Karpas-422 (cell line): Measurements from ENCODE around the gene DLG1. TPM values are rescaled to one million over a fixed set of nuclear protein-coding genes. Genes with fewer than 3 reads are reported as not detected.

ENCODE experiments used
- DNase-seq: peaks from one replicate; pipeline ENCODE4 v3.0.0-alpha.2; 2015
- H2AFZ ChIP-seq: fragments of 200-600 bp; sonication (generic); 2 replicates; pipeline ENCODE4 v1.6.1; 2014; ENCODE audit warnings: antibody characterized with exemption, low read length, mixed read lengths
- H3K27ac ChIP-seq: fragments of 200-600 bp; sonication (generic); 2 replicates; pipeline ENCODE4 v1.5.1; 2014; ENCODE audit warnings: mild to moderate bottlenecking, low read length, moderate library complexity
- H3K27me3 ChIP-seq: fragments of 200-600 bp; sonication (generic); 2 replicates; pipeline ENCODE4 v1.6.1; 2014; ENCODE audit warnings: low read length, mixed read lengths
- H3K36me3 ChIP-seq: fragments of 200-600 bp; sonication (generic); 2 replicates; pipeline ENCODE4 v1.6.1; 2014; ENCODE audit warnings: low read length, mixed read lengths; ENCODE audit not compliant: insufficient read depth
- H3K4me1 ChIP-seq: fragments of 200-600 bp; sonication (generic); 2 replicates; pipeline ENCODE4 v1.6.1; 2014; ENCODE audit warnings: mild to moderate bottlenecking, low read length, mixed read lengths
- H3K4me2 ChIP-seq: fragments of 200-600 bp; sonication (generic); 2 replicates; pipeline ENCODE4 v1.6.1; 2014; ENCODE audit warnings: low read length, low read depth, mild to moderate bottlenecking; ENCODE audit not compliant: poor library complexity, severe bottlenecking
- H3K4me3 ChIP-seq: fragments of 200-600 bp; sonication (generic); 2 replicates; pipeline ENCODE4 v1.5.1; 2014; ENCODE audit warnings: mild to moderate bottlenecking, antibody characterized with exemption, low read length, mixed read lengths
- H3K79me2 ChIP-seq: fragments of 200-600 bp; sonication (generic); 2 replicates; pipeline ENCODE4 v1.6.1; 2014; ENCODE audit warnings: mild to moderate bottlenecking, low read length, mixed read lengths
- H3K9ac ChIP-seq: fragments of 200-600 bp; sonication (generic); 2 replicates; pipeline ENCODE4 v1.6.0; 2014; ENCODE audit warnings: low read length
- H3K9me2 ChIP-seq: fragments of 200-600 bp; sonication (generic), shearing (Covaris generic); replicated peaks from 2 replicates; pipeline ENCODE4 v1.6.0; 2014; ENCODE audit warnings: mild to moderate bottlenecking, low read length, moderate library complexity; ENCODE audit not compliant: insufficient read depth
- H3K9me3 ChIP-seq: fragments of 300-700, 200-600 bp; sonication (generic); 2 replicates; pipeline ENCODE4 v1.6.1; 2014; ENCODE audit warnings: low read length, mixed read lengths
- H4K20me1 ChIP-seq: fragments of 200-600 bp; sonication (generic); 2 replicates; pipeline ENCODE4 v1.6.1; 2014; ENCODE audit warnings: mild to moderate bottlenecking, antibody characterized with exemption, low read length, low read depth; ENCODE audit not compliant: insufficient read depth
- total RNA-seq: library from RNA; depleted of rRNA; stranded (reverse); fragments of >200 nt; shearing (Covaris generic); gene quantifications from 2 replicates; pipeline ENCODE4 v1.2.3, GENCODE V29; 2014; ENCODE audit warnings: low replicate concordance

Gene DLG1
- total RNA-seq, 1 experiment from 2014 or later, result 92.6 TPM

DNA sequence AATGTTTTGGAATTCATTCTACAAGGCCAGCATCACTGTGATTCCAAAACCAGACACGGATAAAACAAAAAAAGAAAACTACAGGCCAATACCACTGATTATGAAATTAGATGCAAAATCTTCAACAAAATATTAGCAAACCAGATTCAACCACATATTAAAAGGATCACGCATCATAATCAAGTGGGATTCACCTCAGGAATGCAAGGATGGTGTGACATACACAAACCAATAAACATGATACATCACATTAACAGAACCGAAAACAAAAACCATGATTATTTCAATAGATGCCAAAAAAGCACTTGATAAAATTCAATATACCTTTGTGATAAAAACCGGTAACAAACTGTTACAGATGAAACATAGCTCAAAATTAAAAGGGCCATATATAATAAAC, 48.9 kb downstream of the DLG1 start:
- peaks cover 81% of the 10 kb centered on the region for H3K36me3 ChIP-seq
- H2AFZ ChIP-seq, result no peak overlapping the region
- H3K9me3 ChIP-seq, result peaks cover 48% of the 10 kb centered on the region
- DNase-seq, result no peak
- no peaks in the 10 kb centered on the region for H3K27me3 ChIP-seq
- H3K4me1 ChIP-seq, result no peaks in the 10 kb centered on the region
- H3K27ac ChIP-seq, result no peak overlapping the region
- no peak overlapping the region for H3K9ac ChIP-seq
- no peak overlapping the region for H3K4me2 ChIP-seq
- no peaks in the 10 kb centered on the region for H3K9me2 ChIP-seq
- H4K20me1 ChIP-seq, result no peaks in the 10 kb centered on the region
- H3K79me2 ChIP-seq, result peaks cover 97% of the 10 kb centered on the region
- no peak overlapping the region for H3K4me3 ChIP-seq

DNA sequence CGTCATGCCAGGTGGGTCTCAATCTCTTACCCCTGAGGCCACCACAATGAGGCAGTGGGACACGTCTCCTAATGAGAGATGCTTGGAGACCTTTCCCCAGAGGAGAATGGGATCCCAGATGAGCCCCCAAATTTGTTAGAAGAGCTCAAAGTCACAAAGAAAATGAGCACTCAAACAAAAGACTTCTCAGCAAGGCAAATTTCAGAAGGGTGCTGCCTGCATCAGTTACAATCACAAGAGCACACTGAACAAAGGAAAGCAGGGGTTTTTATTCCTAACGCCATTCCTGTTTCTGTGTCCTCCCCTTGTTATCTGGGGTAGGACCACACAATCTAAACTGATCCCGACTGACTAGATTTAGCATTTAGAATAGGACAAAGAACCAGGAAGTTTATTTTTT, 50.1 kb downstream of the DLG1 start:
- Histone ChIP-seq H3K36me3 (peaks cover 76% of the 10 kb centered on the region), H2AFZ (no peak overlapping the region), H3K9me3 (peaks cover 55% of the 10 kb centered on the region), H3K4me2 (no peak overlapping the region), H3K9ac (no peak overlapping the region), H4K20me1 (no peaks in the 10 kb centered on the region), H3K4me1 (no peaks in the 10 kb centered on the region), H3K4me3 (no peak overlapping the region), H3K79me2 (peaks cover 97% of the 10 kb centered on the region), H3K27me3 (no peaks in the 10 kb centered on the region), H3K27ac (no peak overlapping the region), H3K9me2 (no peaks in the 10 kb centered on the region)
- no peak for DNase-seq

DNA sequence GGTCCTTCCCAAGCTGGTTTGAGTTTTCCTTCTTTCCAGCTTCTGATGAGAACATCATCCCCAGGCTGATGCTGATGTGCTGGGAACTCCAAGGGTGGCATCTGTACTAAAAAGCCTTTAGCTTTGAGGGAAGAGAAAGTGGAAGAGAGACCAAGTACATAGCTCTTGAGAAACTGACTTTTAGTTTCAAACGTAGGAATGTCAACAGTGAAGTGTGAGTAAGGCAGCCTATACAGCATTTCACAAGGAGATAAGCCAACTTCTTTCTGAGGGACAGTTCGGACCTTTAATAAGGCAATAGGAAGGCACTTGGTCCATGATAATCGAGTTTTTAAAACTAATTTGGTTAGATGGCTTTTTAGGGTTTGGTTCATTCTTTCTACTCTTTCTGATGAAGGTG, 53.7 kb downstream of the DLG1 start:
- no peaks in the 10 kb centered on the region for H3K4me1 ChIP-seq
- H3K9me3 ChIP-seq, result peaks cover 67% of the 10 kb centered on the region
- H3K27ac ChIP-seq, result no peak overlapping the region
- peaks cover 69% of the 10 kb centered on the region for H3K36me3 ChIP-seq
- no peaks in the 10 kb centered on the region for H3K9me2 ChIP-seq
- no peak overlapping the region for H3K4me3 ChIP-seq
- no peak overlapping the region for H2AFZ ChIP-seq
- H3K27me3 ChIP-seq, result no peaks in the 10 kb centered on the region
- peaks cover 97% of the 10 kb centered on the region for H3K79me2 ChIP-seq
- H3K4me2 ChIP-seq, result no peak overlapping the region
- no peaks in the 10 kb centered on the region for H4K20me1 ChIP-seq
- H3K9ac ChIP-seq, result no peak overlapping the region
- no peak for DNase-seq

DNA sequence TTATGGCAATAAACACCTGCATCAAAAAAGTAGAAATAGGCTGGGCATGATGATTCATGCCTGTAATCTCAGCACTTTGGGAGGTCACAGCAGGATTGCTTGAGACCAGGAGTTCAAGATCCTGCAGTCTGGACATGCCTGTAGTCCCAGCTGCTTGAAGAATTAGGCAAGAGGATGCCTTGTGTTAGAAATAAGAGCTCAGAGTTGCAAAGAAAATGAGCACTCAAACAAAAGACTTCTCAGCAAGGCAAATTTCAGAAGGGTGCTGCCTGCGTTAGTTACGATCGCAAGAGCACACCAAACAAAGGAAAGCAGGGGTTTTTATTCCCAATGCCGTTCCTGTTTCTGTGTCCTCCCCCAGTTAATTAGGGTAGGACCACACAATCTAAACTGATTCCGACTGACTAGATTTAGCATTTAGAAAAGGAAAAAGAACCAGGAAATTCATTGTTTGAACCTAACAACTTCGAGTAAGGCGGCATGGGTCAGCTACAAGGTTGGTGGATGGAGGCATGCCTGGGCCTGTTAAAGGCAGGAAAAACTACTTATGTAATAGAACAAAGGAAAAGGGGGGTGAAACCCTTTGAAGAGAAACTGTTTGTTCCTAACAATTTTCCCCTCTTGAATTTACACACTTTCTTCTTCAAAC, 55.5 kb downstream of the DLG1 start:
- Histone ChIP-seq H2AFZ (no peak overlapping the region), H3K27me3 (no peaks in the 10 kb centered on the region), H3K27ac (no peak overlapping the region), H3K36me3 (peaks cover 63% of the 10 kb centered on the region), H3K4me1 (no peaks in the 10 kb centered on the region), H3K4me2 (no peak overlapping the region), H3K9me2 (no peaks in the 10 kb centered on the region), H3K9me3 (peaks cover 51% of the 10 kb centered on the region), H3K9ac (no peak overlapping the region), H4K20me1 (no peaks in the 10 kb centered on the region), H3K79me2 (peaks cover 97% of the 10 kb centered on the region), H3K4me3 (no peak overlapping the region)
- no peak for DNase-seq

DNA sequence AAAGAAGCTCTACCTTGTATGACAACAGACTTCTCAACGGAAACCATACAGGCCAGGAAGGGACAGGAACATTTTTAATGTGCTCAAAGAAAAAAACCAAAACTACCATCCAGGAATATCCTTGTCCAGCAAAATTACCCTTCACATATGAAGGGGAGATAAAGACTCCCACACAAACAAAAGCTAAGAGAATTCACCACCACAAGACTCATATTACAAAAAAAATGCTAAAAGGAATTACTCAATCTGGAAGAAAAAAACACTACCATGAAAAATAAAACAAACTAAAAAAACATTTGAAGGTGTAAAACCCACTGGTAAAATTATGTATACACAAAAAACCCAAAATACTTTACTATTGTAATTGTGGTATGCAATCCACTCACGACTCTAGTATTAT, 57.2 kb downstream of the DLG1 start:
- H3K9me2 ChIP-seq, result no peaks in the 10 kb centered on the region
- no peaks in the 10 kb centered on the region for H3K27me3 ChIP-seq
- no peak overlapping the region for H3K4me2 ChIP-seq
- H2AFZ ChIP-seq, result no peak overlapping the region
- H4K20me1 ChIP-seq, result no peaks in the 10 kb centered on the region
- peaks cover 97% of the 10 kb centered on the region for H3K79me2 ChIP-seq
- no peaks in the 10 kb centered on the region for H3K4me1 ChIP-seq
- H3K4me3 ChIP-seq, result no peak overlapping the region
- peaks cover 37% of the 10 kb centered on the region for H3K9me3 ChIP-seq
- no peak overlapping the region for H3K9ac ChIP-seq
- no peak overlapping the region for H3K27ac ChIP-seq
- H3K36me3 ChIP-seq, result peaks cover 54% of the 10 kb centered on the region
- DNase-seq, result no peak

DNA sequence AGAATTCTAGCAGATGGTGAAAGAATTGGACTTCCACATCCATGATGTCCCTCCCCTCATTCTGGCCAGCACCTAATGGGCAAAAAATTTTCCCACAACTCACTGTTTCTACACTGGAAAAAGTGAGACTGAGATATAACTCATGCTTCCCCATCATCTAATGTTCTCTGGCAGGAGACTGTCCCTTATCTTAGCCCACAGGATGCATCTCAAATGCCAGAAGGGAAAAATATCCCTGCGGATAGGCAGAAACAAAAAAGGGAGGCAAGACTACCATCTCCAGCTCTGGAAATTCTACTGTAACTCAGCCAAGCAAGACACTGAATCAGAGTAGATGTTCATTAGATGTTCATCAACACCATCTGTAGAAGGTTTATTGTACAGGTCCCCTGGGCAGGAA, 58.6 kb downstream of the DLG1 start:
- Histone ChIP-seq H3K9ac (no peak overlapping the region), H3K27ac (no peak overlapping the region), H3K9me3 (peaks cover 37% of the 10 kb centered on the region), H3K4me1 (no peaks in the 10 kb centered on the region), H4K20me1 (no peaks in the 10 kb centered on the region), H2AFZ (no peak overlapping the region), H3K4me2 (no peak overlapping the region), H3K9me2 (no peaks in the 10 kb centered on the region), H3K27me3 (no peaks in the 10 kb centered on the region), H3K79me2 (peaks cover 99% of the 10 kb centered on the region), H3K36me3 (peaks cover 57% of the 10 kb centered on the region), H3K4me3 (no peak overlapping the region)
- no peak for DNase-seq

DNA sequence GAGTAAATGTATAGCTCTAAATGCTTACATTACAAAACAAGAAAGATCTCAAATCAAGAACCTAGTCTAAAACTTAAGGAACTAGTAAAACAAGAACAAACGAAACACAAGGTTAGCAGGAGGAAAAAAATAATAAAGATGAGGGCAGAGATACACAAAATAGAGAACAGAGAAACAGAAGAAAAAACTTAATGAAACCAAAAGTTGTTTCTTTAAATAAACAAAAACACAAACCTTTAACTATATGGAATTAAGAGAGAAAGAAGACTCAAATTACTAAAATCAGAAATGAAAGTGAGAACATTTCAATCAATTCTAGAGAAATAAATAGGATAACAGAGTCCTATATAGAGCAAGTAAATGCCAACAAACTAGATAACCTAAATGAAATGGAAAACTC, 59.6 kb downstream of the DLG1 start:
- Histone ChIP-seq H3K9me2 (no peaks in the 10 kb centered on the region), H3K4me1 (no peaks in the 10 kb centered on the region), H3K27ac (no peak overlapping the region), H3K79me2 (peaks cover 99% of the 10 kb centered on the region), H3K27me3 (no peaks in the 10 kb centered on the region), H2AFZ (no peak overlapping the region), H3K36me3 (peaks cover 57% of the 10 kb centered on the region), H3K4me2 (no peak overlapping the region), H3K9ac (no peak overlapping the region), H3K4me3 (no peak overlapping the region), H3K9me3 (peaks cover 33% of the 10 kb centered on the region), H4K20me1 (no peaks in the 10 kb centered on the region)
- DNase-seq, result no peak

DNA sequence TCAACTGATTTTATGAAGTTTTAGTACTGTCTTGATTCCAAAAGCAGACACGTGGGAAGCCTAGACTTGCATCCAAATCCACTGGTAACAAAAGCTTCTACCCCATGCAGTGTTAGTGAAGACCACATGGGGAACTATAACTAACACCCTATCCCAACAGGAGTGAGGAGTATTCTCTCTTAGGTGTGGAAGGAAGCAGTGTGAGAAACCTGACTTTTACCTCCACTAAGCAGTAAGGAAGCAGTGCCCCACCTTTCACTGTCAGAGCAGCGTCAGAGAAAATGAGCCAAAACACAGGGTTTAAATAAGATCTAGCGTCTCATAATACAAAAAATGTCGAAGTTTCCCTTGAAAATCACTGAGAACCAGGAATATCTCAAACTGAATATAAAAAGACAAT, 60.5 kb downstream of the DLG1 start:
- no peaks in the 10 kb centered on the region for H4K20me1 ChIP-seq
- H3K27me3 ChIP-seq, result no peaks in the 10 kb centered on the region

More for the DNA sequence above, 60.5 kb downstream of the DLG1 start:
- DNase-seq, result no peak
- no peak overlapping the region for H3K4me3 ChIP-seq
- H2AFZ ChIP-seq, result no peak overlapping the region
- no peak overlapping the region for H3K4me2 ChIP-seq
- no peak overlapping the region for H3K27ac ChIP-seq
- H3K9me2 ChIP-seq, result no peaks in the 10 kb centered on the region
- H3K9ac ChIP-seq, result no peak overlapping the region
- H3K79me2 ChIP-seq, result peaks cover 99% of the 10 kb centered on the region
- peaks cover 26% of the 10 kb centered on the region for H3K9me3 ChIP-seq
- peaks cover 51% of the 10 kb centered on the region for H3K36me3 ChIP-seq
- peaks cover 5% of the 10 kb centered on the region for H3K4me1 ChIP-seq
